Right lobe of liver (tissue), 6 donors: Measurements from ENCODE around the gene TTL. TPM values are rescaled to one million over a fixed set of nuclear protein-coding genes. Genes with fewer than 3 reads are reported as not detected.
"Not testable (repeated sequence)": the region's sequence is repeated elsewhere in the genome, so short reads cannot be mapped to it uniquely, and the experiment has no call there.

Source experiments
- ATAC-seq, 4 donors: fragments of 200-7000 bp; cut with Tn5 transposase; one replicate each; pipeline ENCODE4 v1.9.1; 2020; ENCODE audit warnings: mild to moderate bottlenecking in 4 of 4, moderate library complexity in 4 of 4
- DNase-seq, 3 donors: peaks; one replicate each; pipeline ENCODE4 v3.0.0-alpha.2; 2020
- H3K27ac ChIP-seq, 3 donors: fragments of 200-600 bp; one replicate each; pipeline ENCODE4 v1.8.0; 2022
- H3K27me3 ChIP-seq, 2 donors: fragments of 200-600 bp; one replicate each; pipeline ENCODE4 v1.8.0; 2022
- H3K36me3 ChIP-seq, 4 donors: fragments of 200-600 bp; sonication (generic) in 1 of 4; one replicate each; pipeline versions ENCODE4 v1.5.1 to v1.8.0; 2017 to 2022; ENCODE audit warnings: control low read depth in 1 of 4
- H3K4me1 ChIP-seq, 4 donors: fragments of 200-600 bp; sonication (generic) in 1 of 4; one replicate each; pipeline versions ENCODE4 v1.5.1 to v1.8.0; 2017 to 2022; ENCODE audit warnings: control low read depth in 1 of 4
- H3K4me3 ChIP-seq, 3 donors: fragments of 200-600 bp; one replicate each; pipeline ENCODE4 v1.8.0; 2022
- H3K9me3 ChIP-seq, 4 donors: fragments of 200-600 bp; sonication (generic) in 1 of 4; one replicate each; pipeline versions ENCODE4 v1.5.1 to v1.8.0; 2017 to 2022; ENCODE audit warnings: control low read depth in 1 of 4
- CTCF ChIP-seq, 4 donors: fragments of 200-600 bp in 3 of 4; fragments of 450-650 bp in 1 of 4; IDR thresholded peaks; one replicate each; pipeline versions ENCODE4 v1.5.1 to v1.8.0; 2016 to 2022; ENCODE audit warnings: antibody characterized with exemption in 4 of 4, mild to moderate bottlenecking in 2 of 4
- POLR2A ChIP-seq: fragments of 450-650 bp; IDR thresholded peaks from one replicate; pipeline ENCODE4 v1.6.1; 2017; ENCODE audit warnings: antibody characterized with exemption, mild to moderate bottlenecking
- WGBS: methylation state at CpG from one replicate; pipeline ENCODE4 v1.1.6; 2018; ENCODE audit warnings: low coverage, low lambda C conversion rate; ENCODE audit not compliant: insufficient coverage; ENCODE audit errors: missing lambda C conversion rate; 5-methylcytosine and 5-hydroxymethylcytosine counted together
- intact Hi-C, 2 donors: fragments of 100-400 bp; cut with DNase I; formaldehyde crosslinking; loops; one replicate each; pipeline versions ENCODE4 v1.11.2 to v1.14.1; 2022
- total RNA-seq, 6 experiments: library from RNA; depleted of rRNA in 2 of 6; stranded (reverse); fragments of >200 nt in 2 of 6; fragmentation: NEBNext Ultra II Directional in 3 of 6; extraction: Animal tissue kit (Norgen Biotek cat#: 25700) in 3 of 6; gene quantifications; one replicate each; pipeline versions ENCODE4 v1.1.0 to v1.2.4, GENCODE V29; 2016 to 2023
- donor health status: DM: no; HTN: yes; CAD: no.
- donor health status: DM: no; HTN: no; CAD: no.
- donor health status: DM: no; HTN: no; CAD: no.
- donor health status: DM: no; HTN: yes; CAD: no.
- donor health status: DM: no; HTN: yes; CAD: no.

The TTL gene
- total RNA-seq, 6 experiments from 2014 or later: 8.1 to 29.6 (median 15.6) TPM

- no peak for DNase-seq
- no peak overlapping the region for H3K4me3 ChIP-seq
- no peaks in the 10 kb centered on the region for H3K9me3 ChIP-seq
- 90% methylated on average over 3 of the region's 7 CpGs for WGBS
- TF ChIP-seq POLR2A: no peak
- TF ChIP-seq CTCF (IDR thresholded peaks at IDR 0.05): no peak
- H3K27me3 ChIP-seq: no peaks in the 10 kb centered on the region
- intact Hi-C loops: no loop called here
- no peak for ATAC-seq
- H3K4me1 ChIP-seq: no peaks in the 10 kb centered on the region
- H3K36me3 ChIP-seq: peaks cover 0 to 1% (median 0%) of the 10 kb centered on the region in 4 donors
- H3K27ac ChIP-seq: no peak overlapping the region
Observed at GRCh38 chr2:112520234-112520783, 38.4 kb downstream of the TTL start.

GRCh38 chr2:112523291-112523777 lies 41.4 kb downstream of the TTL start:
- intact Hi-C loops: no loop called here
- Histone ChIP-seq H3K4me3 (no peak overlapping the region), H3K9me3 (no peaks in the 10 kb centered on the region), H3K27me3 (no peaks in the 10 kb centered on the region), H3K4me1 (no peaks in the 10 kb centered on the region), H3K36me3 (no peaks in the 10 kb centered on the region), H3K27ac (no peak overlapping the region)
- 95% methylated on average over 3 of the region's 3 CpGs for WGBS
- TF ChIP-seq POLR2A: no peak
- TF ChIP-seq CTCF (IDR thresholded peaks at IDR 0.05): no peak
- no peak for ATAC-seq
- DNase-seq: no peak

GRCh38 chr2:112524276-112524675 lies 42.3 kb downstream of the TTL start:
- 97% methylated on average over 3 of the region's 3 CpGs for WGBS
- intact Hi-C loops: not testable (repeated sequence)

GRCh38 chr2:112528541-112528940 lies 46.6 kb downstream of the TTL start:
- Histone ChIP-seq H3K27ac (no peak overlapping the region), H3K36me3 (no peaks in the 10 kb centered on the region), H3K27me3 (no peaks in the 10 kb centered on the region), H3K4me1 (no peaks in the 10 kb centered on the region), H3K4me3 (no peak overlapping the region), H3K9me3 (no peaks in the 10 kb centered on the region)
- no peak for TF ChIP-seq POLR2A
- no peak for TF ChIP-seq CTCF (IDR thresholded peaks at IDR 0.05)
- DNase-seq: no peak
- WGBS: 78% methylated on average over 4 of the region's 5 CpGs
- no peak for ATAC-seq
- intact Hi-C loops: no loop called here

More at GRCh38 chr2:112524276-112524675, 42.3 kb downstream of the TTL start:
- H3K27me3 ChIP-seq, H3K9me3 ChIP-seq, H3K36me3 ChIP-seq, ATAC-seq, H3K4me3 ChIP-seq, H3K4me1 ChIP-seq, DNase-seq, H3K27ac ChIP-seq: not testable (repeated sequence)

- DNase-seq (no peak), ATAC-seq (no peak)
- intact Hi-C loops: no loop called here
- Histone ChIP-seq H3K4me1 (no peaks in the 10 kb centered on the region), H3K27me3 (no peaks in the 10 kb centered on the region), H3K9me3 (no peaks in the 10 kb centered on the region), H3K36me3 (no peaks in the 10 kb centered on the region), H3K4me3 (no peak overlapping the region), H3K27ac (no peak overlapping the region)
- 73% methylated on average over 4 of the region's 4 CpGs for WGBS
- TF ChIP-seq CTCF (IDR thresholded peaks at IDR 0.05) (no peak), POLR2A (no peak)
Observed at GRCh38 chr2:112529757-112530156, 47.8 kb downstream of the TTL start.
